ENCODE data around the gene RREB1. TPM values are rescaled to one million over a fixed set of nuclear protein-coding genes. Genes with fewer than 3 reads are reported as not detected.

Gene RREB1
- total and polyA plus RNA-seq, 9 donors: 7.3 to 64.4 (median 50.1) TPM

DNA sequence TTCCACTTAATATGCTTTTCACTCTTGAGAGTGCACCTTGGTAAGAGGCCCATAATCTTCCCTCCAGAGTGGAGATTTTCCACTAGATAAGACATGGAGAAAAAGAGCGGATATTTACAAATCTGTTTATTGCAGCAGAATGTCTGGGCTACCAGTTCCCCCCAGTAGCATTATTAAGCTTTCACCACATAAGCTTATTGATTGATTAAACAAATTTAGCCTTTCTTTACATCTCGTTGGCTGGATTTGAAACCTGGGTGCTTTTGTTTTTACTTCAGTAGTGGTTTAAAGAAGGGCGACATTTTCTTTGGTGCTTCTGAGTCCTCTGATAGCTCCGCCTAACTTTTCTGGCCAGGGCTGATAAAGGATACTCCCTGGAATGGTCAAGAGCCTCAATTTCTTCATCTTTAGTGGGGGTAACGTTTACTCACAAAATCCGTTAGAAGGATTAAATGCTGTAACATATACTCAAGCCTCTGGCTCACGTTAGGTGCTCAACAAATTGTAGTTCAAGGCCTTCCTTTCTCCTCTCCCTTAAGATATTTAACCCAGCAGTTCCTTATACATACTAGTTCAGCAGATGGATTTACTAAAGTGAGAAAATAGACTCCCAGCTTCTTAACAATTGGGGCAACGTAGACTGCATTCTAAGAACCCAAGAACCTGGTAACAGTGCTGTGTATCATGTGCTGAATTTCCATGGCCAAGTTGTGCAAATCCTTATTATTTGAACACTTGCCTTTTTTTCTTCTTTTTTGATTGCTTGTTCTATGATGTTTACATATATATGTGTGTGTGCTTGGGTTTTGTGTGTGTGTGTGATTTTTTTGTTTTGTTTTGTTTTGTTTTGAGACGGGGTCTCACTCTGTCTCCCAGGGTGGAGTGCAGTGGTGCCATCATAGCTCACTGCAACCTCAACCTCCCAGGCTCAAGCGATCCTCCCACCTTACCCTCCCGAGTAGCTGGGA, 91.4 kb downstream of the RREB1 start:
- H3K27ac ChIP-seq: no peak overlapping the region
- no peaks in the 10 kb centered on the region for H3K9me3 ChIP-seq
- H3K27me3 ChIP-seq: no peaks in the 10 kb centered on the region
- DNase-seq: no peak
- WGBS, 3 donors: 92 to 94% (median 93%) methylated on average over 11 of the region's 11 CpGs
- no peak for TF ChIP-seq EP300 (IDR thresholded peaks at IDR 0.05)
- TF ChIP-seq, protein P1, sequence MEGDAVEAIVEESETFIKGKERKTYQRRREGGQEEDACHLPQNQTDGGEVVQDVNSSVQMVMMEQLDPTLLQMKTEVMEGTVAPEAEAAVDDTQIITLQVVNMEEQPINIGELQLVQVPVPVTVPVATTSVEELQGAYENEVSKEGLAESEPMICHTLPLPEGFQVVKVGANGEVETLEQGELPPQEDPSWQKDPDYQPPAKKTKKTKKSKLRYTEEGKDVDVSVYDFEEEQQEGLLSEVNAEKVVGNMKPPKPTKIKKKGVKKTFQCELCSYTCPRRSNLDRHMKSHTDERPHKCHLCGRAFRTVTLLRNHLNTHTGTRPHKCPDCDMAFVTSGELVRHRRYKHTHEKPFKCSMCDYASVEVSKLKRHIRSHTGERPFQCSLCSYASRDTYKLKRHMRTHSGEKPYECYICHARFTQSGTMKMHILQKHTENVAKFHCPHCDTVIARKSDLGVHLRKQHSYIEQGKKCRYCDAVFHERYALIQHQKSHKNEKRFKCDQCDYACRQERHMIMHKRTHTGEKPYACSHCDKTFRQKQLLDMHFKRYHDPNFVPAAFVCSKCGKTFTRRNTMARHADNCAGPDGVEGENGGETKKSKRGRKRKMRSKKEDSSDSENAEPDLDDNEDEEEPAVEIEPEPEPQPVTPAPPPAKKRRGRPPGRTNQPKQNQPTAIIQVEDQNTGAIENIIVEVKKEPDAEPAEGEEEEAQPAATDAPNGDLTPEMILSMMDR (IDR thresholded peaks at IDR 0.05): no peak
- no peak for TF ChIP-seq POLR2A (IDR thresholded peaks at IDR 0.05)
- H3K4me3 ChIP-seq: no peak overlapping the region
- intact Hi-C loops (cut with DNase I): no loop called here
- peaks cover 5% of the 10 kb centered on the region for H3K4me1 ChIP-seq (ENCODE audit: insufficient read depth)
- no peaks in the 10 kb centered on the region for H3K36me3 ChIP-seq

DNA sequence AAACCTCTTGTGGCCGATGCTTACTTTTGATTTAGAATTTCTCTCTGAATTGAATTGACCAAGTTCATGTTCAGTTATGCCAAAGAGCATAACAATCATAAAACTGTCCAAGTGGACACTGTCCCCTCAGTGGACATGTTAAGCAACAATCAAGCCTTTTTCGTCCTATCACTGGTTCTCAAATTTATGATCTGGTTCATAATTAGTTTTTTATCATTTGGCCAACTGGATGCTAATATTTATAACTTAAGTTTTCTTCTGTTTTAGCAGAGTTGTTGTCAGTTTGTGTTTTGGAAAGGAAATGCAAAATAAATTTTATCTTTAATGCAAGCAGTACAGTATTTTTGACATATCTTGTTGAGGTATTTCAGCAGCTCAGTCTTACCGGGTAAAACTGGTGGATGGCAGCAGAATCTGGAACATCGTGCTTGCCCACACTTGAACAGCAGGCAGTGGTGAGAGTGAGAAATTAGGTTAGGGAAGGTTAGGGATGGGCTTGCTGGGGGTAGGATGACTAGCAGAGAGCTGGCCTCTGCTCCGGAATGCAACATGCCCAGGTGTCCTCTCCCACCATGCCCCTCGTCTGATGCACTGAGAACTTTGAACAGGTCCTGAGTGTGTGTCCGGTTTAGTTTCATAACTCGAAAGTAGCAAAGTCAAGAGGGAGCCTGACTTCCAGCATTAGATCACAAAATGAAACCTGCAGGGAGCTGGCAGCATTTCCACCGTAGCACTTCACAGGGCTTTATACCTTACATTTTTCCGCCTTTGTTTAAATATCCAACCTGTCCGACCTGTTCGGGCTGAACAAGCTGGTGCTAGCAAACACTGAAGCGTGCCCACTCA, 93.1 kb downstream of the RREB1 start:
- H3K9me3 ChIP-seq: no peaks in the 10 kb centered on the region
- no peak overlapping the region for H3K4me3 ChIP-seq
- TF ChIP-seq POLR2A (IDR thresholded peaks at IDR 0.05) (no peak), EP300 (IDR thresholded peaks at IDR 0.05) (no peak)
- TF ChIP-seq, protein P1 (IDR thresholded peaks at IDR 0.05): no peak
- 84 to 89% (median 89%) methylated on average over 13 of the region's 13 CpGs for WGBS, 3 donors
- no peaks in the 10 kb centered on the region for H3K36me3 ChIP-seq
- no peak for DNase-seq
- H3K4me1 ChIP-seq (ENCODE audit: insufficient read depth): peaks cover 2% of the 10 kb centered on the region
- no peaks in the 10 kb centered on the region for H3K27me3 ChIP-seq
- intact Hi-C loops (cut with DNase I): no loop called here
- no peak overlapping the region for H3K27ac ChIP-seq

DNA sequence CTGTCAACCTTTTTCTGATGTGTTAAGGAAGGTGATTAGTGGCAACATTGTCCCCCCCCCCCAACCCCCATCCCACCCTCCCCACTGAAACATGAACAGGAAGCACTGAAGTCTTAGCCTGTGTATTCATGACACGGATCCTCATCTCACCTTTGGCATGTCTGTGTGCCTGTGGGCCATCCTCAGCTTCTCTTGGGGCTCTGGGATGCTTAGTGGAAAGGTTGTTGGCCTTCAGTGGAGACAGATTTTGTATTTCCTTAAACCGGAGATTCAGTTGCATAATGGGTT, 93.6 kb downstream of the RREB1 start:
- intact Hi-C loops (cut with DNase I): no loop called here
- H3K27ac ChIP-seq: no peak overlapping the region
- no peak for DNase-seq
- H3K27me3 ChIP-seq: no peaks in the 10 kb centered on the region
- H3K4me1 ChIP-seq (ENCODE audit: insufficient read depth): no peaks in the 10 kb centered on the region
- H3K4me3 ChIP-seq: no peak overlapping the region
- WGBS, 3 donors: 90 to 96% (median 94%) methylated on average over 2 of the region's 2 CpGs
- H3K36me3 ChIP-seq: no peaks in the 10 kb centered on the region
- H3K9me3 ChIP-seq: no peaks in the 10 kb centered on the region
- TF ChIP-seq POLR2A (IDR thresholded peaks at IDR 0.05): no peak
- TF ChIP-seq EP300 (IDR thresholded peaks at IDR 0.05): no peak
- TF ChIP-seq, protein P1 (IDR thresholded peaks at IDR 0.05): no peak

- WGBS, 3 donors: 87 to 95% (median 93%) methylated on average over 16 of the region's 16 CpGs
- TF ChIP-seq POLR2A (IDR thresholded peaks at IDR 0.05): no peak
- TF ChIP-seq, protein P1 (IDR thresholded peaks at IDR 0.05): no peak
- TF ChIP-seq EP300 (IDR thresholded peaks at IDR 0.05): no peak
- Histone ChIP-seq H3K9me3 (no peaks in the 10 kb centered on the region), H3K4me1 (ENCODE audit: insufficient read depth) (no peaks in the 10 kb centered on the region), H3K4me3 (no peak overlapping the region), H3K27me3 (no peaks in the 10 kb centered on the region), H3K27ac (no peak overlapping the region), H3K36me3 (no peaks in the 10 kb centered on the region)
- no peak for DNase-seq
- intact Hi-C loops (cut with DNase I): no loop called here
Measured at GRCh38 chr6:7201732-7202541, 94.2 kb downstream of the RREB1 start.
